Glutamatergic neuron (in vitro differentiated cells): ENCODE data around the gene KRT40. TPM values are rescaled to one million over a fixed set of nuclear protein-coding genes. Genes with fewer than 3 reads are reported as not detected.

Experiments
- DNase-seq: peaks from one replicate; pipeline ENCODE4 v3.0.0; 2022
- H3K27ac Mint-ChIP-seq: one replicate; pipeline ENCODE4 v1.8.0; 2020; ENCODE audit warnings: mild to moderate bottlenecking, mixed read lengths, inconsistent platforms; ENCODE audit not compliant: unreplicated experiment
- H3K27me3 Mint-ChIP-seq: one replicate; pipeline ENCODE4 v1.8.0; 2020; ENCODE audit warnings: mild to moderate bottlenecking, moderate library complexity, mixed read lengths, inconsistent platforms; ENCODE audit not compliant: unreplicated experiment
- H3K36me3 Mint-ChIP-seq: one replicate; pipeline ENCODE4 v1.8.0; 2020; ENCODE audit warnings: mild to moderate bottlenecking, mixed read lengths, inconsistent platforms; ENCODE audit not compliant: unreplicated experiment
- H3K4me1 Mint-ChIP-seq: one replicate; pipeline ENCODE4 v1.8.0; 2020; ENCODE audit warnings: mild to moderate bottlenecking, low read depth, mixed read lengths, inconsistent platforms; ENCODE audit not compliant: unreplicated experiment
- H3K4me3 Mint-ChIP-seq: one replicate; pipeline ENCODE4 v1.8.0; 2020; ENCODE audit warnings: mild to moderate bottlenecking, mixed read lengths, inconsistent platforms; ENCODE audit not compliant: unreplicated experiment
- H3K9me3 Mint-ChIP-seq: one replicate; pipeline ENCODE4 v1.8.0; 2020; ENCODE audit warnings: mild to moderate bottlenecking, moderate library complexity, mixed read lengths, inconsistent platforms; ENCODE audit not compliant: unreplicated experiment
- total RNA-seq: library from RNA; stranded (reverse); fragmentation: NEBNext Ultra II Directional; extraction: Animal tissue kit (Norgen Biotek cat#: 25700); gene quantifications from one replicate; pipeline ENCODE4 v1.2.1, GENCODE V29; 2021; ENCODE audit not compliant: unreplicated experiment
- TF ChIP-seq, protein P1 (sequence below): fragments of 200-600 bp; sonication (generic); IDR thresholded peaks from one replicate; pipeline ENCODE4 v1.5.0; 2021; ENCODE audit not compliant: partially characterized antibody, unreplicated experiment

KRT40 gene
- total RNA-seq, 1 donor from 2014 or later: not detected

DNA sequence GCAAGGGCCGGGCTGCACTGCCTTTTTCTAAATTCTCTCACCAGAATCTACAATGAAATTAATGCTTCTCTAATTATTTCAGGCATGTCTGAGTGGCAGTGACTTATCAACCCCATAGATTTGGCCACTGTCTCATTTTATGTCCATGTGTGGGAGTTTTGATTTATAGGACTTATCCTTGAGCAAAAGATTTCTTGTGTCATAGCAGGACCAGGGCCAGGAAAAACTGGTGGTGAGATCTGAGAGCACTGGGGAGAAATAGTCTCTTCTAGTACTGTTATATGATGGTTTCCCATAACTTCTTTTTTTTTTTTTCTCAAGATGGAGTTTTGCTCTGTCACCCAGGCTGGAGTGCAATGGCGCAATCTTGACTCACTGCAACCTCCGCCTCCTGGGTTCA lies 45.1 kb downstream of the KRT40 start:
- H3K36me3 Mint-ChIP-seq: no peaks in the 10 kb centered on the region
- TF ChIP-seq, protein P1, sequence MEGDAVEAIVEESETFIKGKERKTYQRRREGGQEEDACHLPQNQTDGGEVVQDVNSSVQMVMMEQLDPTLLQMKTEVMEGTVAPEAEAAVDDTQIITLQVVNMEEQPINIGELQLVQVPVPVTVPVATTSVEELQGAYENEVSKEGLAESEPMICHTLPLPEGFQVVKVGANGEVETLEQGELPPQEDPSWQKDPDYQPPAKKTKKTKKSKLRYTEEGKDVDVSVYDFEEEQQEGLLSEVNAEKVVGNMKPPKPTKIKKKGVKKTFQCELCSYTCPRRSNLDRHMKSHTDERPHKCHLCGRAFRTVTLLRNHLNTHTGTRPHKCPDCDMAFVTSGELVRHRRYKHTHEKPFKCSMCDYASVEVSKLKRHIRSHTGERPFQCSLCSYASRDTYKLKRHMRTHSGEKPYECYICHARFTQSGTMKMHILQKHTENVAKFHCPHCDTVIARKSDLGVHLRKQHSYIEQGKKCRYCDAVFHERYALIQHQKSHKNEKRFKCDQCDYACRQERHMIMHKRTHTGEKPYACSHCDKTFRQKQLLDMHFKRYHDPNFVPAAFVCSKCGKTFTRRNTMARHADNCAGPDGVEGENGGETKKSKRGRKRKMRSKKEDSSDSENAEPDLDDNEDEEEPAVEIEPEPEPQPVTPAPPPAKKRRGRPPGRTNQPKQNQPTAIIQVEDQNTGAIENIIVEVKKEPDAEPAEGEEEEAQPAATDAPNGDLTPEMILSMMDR: no peak
- H3K9me3 Mint-ChIP-seq: no peaks in the 10 kb centered on the region
- no peak overlapping the region for H3K4me3 Mint-ChIP-seq
- no peak overlapping the region for H3K27ac Mint-ChIP-seq
- no peaks in the 10 kb centered on the region for H3K27me3 Mint-ChIP-seq
- no peak for DNase-seq
- no peaks in the 10 kb centered on the region for H3K4me1 Mint-ChIP-seq

DNA sequence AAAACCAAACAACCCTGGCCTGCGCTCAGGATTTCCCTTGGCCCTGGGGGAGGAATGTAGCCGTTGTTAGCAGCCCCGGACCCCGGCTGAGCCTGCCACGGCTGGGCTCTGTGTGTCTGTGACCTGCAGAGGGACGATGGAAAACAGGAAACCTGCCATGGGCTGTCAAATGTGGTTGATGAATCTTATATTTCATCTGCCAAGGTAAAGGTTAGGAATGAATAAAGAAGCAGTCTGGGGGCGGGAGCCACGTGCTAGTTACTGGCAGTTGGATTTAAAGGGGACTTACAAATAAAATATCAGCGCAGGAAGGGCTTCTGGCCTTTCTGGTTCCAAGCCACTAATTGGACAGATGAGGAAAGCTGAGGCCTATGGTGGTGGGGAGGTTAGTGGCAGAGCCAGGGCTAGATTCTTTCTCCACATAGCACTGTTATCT lies 46.7 kb downstream of the KRT40 start, which contains the start of gene KRT23:
KRT23 (minus strand) TSS at position 263 of the 436 bp plus-strand sequence. CDS start 1,043 bp downstream, outside the sequence.
- DNase-seq: no peak
- TF ChIP-seq, protein P1: no peak
- H3K36me3 Mint-ChIP-seq: no peaks in the 10 kb centered on the region
- no peak within 1 kb of the TSS for H3K27ac Mint-ChIP-seq
- no peaks in the 10 kb centered on the region for H3K4me1 Mint-ChIP-seq
- no peaks in the 10 kb centered on the region for H3K27me3 Mint-ChIP-seq
- no peaks in the 10 kb centered on the region for H3K9me3 Mint-ChIP-seq
- H3K4me3 Mint-ChIP-seq: no peak within 1 kb of the TSS

DNA sequence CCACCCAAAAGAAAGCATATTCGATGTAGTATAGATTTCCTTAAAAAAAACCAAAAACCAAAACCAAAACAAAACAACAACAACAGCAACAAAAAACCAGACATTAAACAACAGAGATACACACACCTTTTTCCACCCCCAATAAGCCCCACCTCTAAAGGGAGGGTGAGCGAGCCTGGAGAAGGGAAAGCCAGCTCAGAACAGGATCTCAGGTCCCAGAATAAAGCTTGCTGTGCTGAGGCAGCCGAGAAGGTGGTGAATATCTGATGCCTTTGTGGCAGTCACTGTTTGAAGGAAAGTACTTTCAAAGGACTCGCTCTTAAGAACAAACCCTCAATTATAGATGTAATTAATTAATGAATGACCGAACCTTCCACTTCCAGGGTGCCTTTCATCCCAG lies 47.1 kb downstream of the KRT40 start:
- TF ChIP-seq, protein P1: no peak
- no peak for DNase-seq
- Mint-ChIP-seq H3K36me3 (no peaks in the 10 kb centered on the region), H3K9me3 (no peaks in the 10 kb centered on the region), H3K4me1 (no peaks in the 10 kb centered on the region), H3K27ac (no peak overlapping the region), H3K27me3 (no peaks in the 10 kb centered on the region), H3K4me3 (no peak overlapping the region)

DNA sequence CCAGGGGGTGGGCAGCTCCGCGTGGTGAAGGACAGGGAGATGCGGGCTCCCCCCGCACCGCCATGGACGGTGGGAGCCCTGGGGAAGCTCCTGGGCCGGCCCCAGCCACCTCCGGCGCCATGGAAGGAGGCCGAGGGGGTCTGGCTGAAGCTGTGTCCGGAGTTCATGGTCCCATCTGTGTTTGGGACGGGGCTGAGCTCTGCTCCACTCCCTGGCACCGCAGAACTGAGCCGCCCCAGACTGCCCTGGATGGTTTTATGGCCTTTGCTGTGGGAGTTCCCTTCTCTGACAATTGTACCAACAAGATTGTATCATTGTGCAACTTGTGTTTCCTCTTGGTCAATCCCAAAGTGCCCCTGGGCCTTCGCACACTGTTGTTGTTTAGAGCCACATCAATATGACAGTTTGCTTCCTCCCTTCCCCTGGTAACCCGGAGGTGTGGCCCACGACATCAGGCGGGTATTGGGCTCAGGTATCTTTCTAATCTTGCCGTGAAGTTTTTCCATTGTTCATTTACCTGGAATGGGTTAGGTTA lies 47.6 kb downstream of the KRT40 start:
- Mint-ChIP-seq H3K36me3 (no peaks in the 10 kb centered on the region), H3K27me3 (no peaks in the 10 kb centered on the region), H3K9me3 (no peaks in the 10 kb centered on the region), H3K4me3 (no peak overlapping the region), H3K4me1 (no peaks in the 10 kb centered on the region), H3K27ac (no peak overlapping the region)
- no peak for DNase-seq
- TF ChIP-seq, protein P1: no peak

DNA sequence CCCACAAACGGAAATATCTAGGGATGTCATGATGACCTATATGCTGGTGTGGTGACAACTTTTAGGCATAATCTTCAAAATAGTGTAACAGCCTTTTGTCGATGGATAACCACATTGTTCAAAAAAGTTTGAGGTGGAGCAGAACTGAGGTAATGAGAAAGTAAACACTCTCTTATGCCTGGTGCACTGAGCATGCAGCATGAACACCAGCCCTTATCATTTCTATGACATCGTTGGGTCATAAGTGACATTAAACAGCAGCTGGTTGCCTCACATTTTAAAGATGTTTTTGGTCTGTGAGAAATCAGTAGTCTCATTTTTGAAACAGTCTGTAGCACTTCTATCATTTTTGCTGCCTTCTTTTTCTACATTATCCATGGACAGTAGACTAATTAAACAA lies 48.5 kb downstream of the KRT40 start:
- Mint-ChIP-seq H3K9me3 (no peaks in the 10 kb centered on the region), H3K36me3 (no peaks in the 10 kb centered on the region), H3K4me3 (no peak overlapping the region), H3K27ac (no peak overlapping the region), H3K4me1 (no peaks in the 10 kb centered on the region), H3K27me3 (peaks cover 1% of the 10 kb centered on the region)
- DNase-seq: no peak
- TF ChIP-seq, protein P1: no peak
